Smooth muscle cell (in vitro differentiated cells): ENCODE data around the gene WDR87. TPM values are rescaled to one million over a fixed set of nuclear protein-coding genes. Genes with fewer than 3 reads are reported as not detected.
"Not testable (repeated sequence)": the region's sequence is repeated elsewhere in the genome, so short reads cannot be mapped to it uniquely, and the experiment has no call there.

Source experiments
- DNase-seq: peaks from one replicate; lab custom pipeline; 2025; ENCODE audit not compliant: unreplicated experiment; lab: John Stamatoyannopoulos, UW
- H2AFZ ChIP-seq: fragments of 200-600 bp; sonication (generic); 2 replicates; pipeline ENCODE4 v1.6.0; 2016; ENCODE audit warnings: antibody characterized with exemption, low read depth, mild to moderate bottlenecking
- H3F3A ChIP-seq: fragments of 200-600 bp; sonication (generic); 2 replicates; pipeline ENCODE4 v1.6.0; 2017; ENCODE audit warnings: antibody characterized with exemption, low read depth
- H3K27ac ChIP-seq: fragments of 200-600 bp; sonication (generic); 2 replicates; pipeline ENCODE4 v1.5.1; 2016; ENCODE audit warnings: low read depth, mild to moderate bottlenecking
- H3K27me3 ChIP-seq: fragments of 200-600 bp; sonication (generic); 2 replicates; pipeline ENCODE4 v1.6.1; 2016; ENCODE audit warnings: low read depth, mild to moderate bottlenecking
- H3K36me3 ChIP-seq: fragments of 200-600 bp; sonication (generic); 2 replicates; pipeline ENCODE4 v1.5.1; 2016; ENCODE audit warnings: low read depth
- H3K4me1 ChIP-seq: fragments of 200-600 bp; sonication (generic); 2 replicates; pipeline ENCODE4 v1.5.1; 2016; ENCODE audit warnings: low read depth
- H3K4me2 ChIP-seq: fragments of 200-600 bp; sonication (generic); 2 replicates; pipeline ENCODE4 v1.6.0; 2016; ENCODE audit warnings: mild to moderate bottlenecking
- H3K4me3 ChIP-seq: fragments of 200-600 bp; sonication (generic); 2 replicates; pipeline ENCODE4 v1.5.1; 2016; ENCODE audit warnings: mild to moderate bottlenecking
- H3K79me2 ChIP-seq: fragments of 200-600 bp; sonication (generic); 2 replicates; pipeline ENCODE4 v1.6.0; 2016; ENCODE audit warnings: low read depth, mild to moderate bottlenecking
- H3K9ac ChIP-seq: fragments of 200-600 bp; sonication (generic); 2 replicates; pipeline ENCODE4 v1.6.0; 2016; ENCODE audit warnings: low read depth
- H3K9me3 ChIP-seq: fragments of 200-600 bp; sonication (generic); replicated peaks from 2 replicates; pipeline ENCODE4 v1.5.1; 2016; ENCODE audit warnings: low read depth
- H4K20me1 ChIP-seq: fragments of 200-600 bp; sonication (generic); 2 replicates; pipeline ENCODE4 v1.6.0; 2016; ENCODE audit warnings: low read depth
- CTCF ChIP-seq: fragments of 200-600 bp; sonication (generic); IDR thresholded peaks from 2 replicates; pipeline ENCODE4 v1.5.1; 2017; ENCODE audit warnings: borderline replicate concordance, mild to moderate bottlenecking, antibody characterized with exemption; ENCODE audit not compliant: insufficient read depth, poor library complexity, severe bottlenecking
- WGBS: methylation state at CpG from one replicate; pipeline ENCODE4 v1.1.7; 2016; ENCODE audit warnings: low lambda C conversion rate; 5-methylcytosine and 5-hydroxymethylcytosine counted together
- polyA plus RNA-seq: library from polyadenylated mRNA; unstranded; fragments of >200 nt; fragmentation: Nextera tagmentation; extraction: Ambion mirVana; gene quantifications from 2 replicates; pipeline ENCODE4 v1.2.1, GENCODE V29; 2016
- total RNA-seq: library from RNA; depleted of rRNA; stranded (reverse); fragments of >200 nt; gene quantifications from 2 replicates; pipeline ENCODE4 v1.2.3, GENCODE V29; 2014

The WDR87 gene
- total and polyA plus RNA-seq, 2 experiments from 2014 or later, result not detected

GRCh38 chr19:37926255-37926654, 19.9 kb upstream of the WDR87 start:
- Histone ChIP-seq H3K9me3 (no peaks in the 10 kb centered on the region), H3K4me1 (peaks cover 11% of the 10 kb centered on the region), H3K36me3 (no peaks in the 10 kb centered on the region), H3K4me3 (no peak overlapping the region), H3K79me2 (no peaks in the 10 kb centered on the region), H3K27me3 (no peaks in the 10 kb centered on the region), H3K9ac (no peak overlapping the region), H3K27ac (no peak overlapping the region), H2AFZ (no peak overlapping the region), H3F3A (no peaks in the 10 kb centered on the region), H4K20me1 (peaks cover 2% of the 10 kb centered on the region), H3K4me2 (no peak overlapping the region)
- TF ChIP-seq CTCF, result no peak
- WGBS, result 95% methylated on average over 10 of the region's 10 CpGs
- DNase-seq, result no peak

GRCh38 chr19:37925212-37925611, 18.8 kb upstream of the WDR87 start:
- Histone ChIP-seq H4K20me1 (no peaks in the 10 kb centered on the region), H3K9me3 (no peaks in the 10 kb centered on the region), H3K79me2 (no peaks in the 10 kb centered on the region), H3K27me3 (no peaks in the 10 kb centered on the region), H3K4me3 (no peak overlapping the region), H3F3A (no peaks in the 10 kb centered on the region), H3K4me2 (no peak overlapping the region), H3K9ac (no peak overlapping the region), H2AFZ (no peak overlapping the region), H3K36me3 (no peaks in the 10 kb centered on the region), H3K27ac (no peak overlapping the region), H3K4me1 (peaks cover 11% of the 10 kb centered on the region)
- 92% methylated on average over 3 of the region's 3 CpGs for WGBS
- DNase-seq, result no peak
- no peak for TF ChIP-seq CTCF

- not testable (repeated sequence) for H3F3A ChIP-seq, H3K27me3 ChIP-seq, H2AFZ ChIP-seq, H3K27ac ChIP-seq, H3K36me3 ChIP-seq, H4K20me1 ChIP-seq, H3K9ac ChIP-seq, H3K79me2 ChIP-seq, DNase-seq, H3K4me3 ChIP-seq, H3K9me3 ChIP-seq, H3K4me2 ChIP-seq
- 95% methylated on average over 8 of the region's 8 CpGs for WGBS
- H3K4me1 ChIP-seq, result peaks cover 11% of the 10 kb centered on the region
Observed at GRCh38 chr19:37924573-37924972, 18.2 kb upstream of the WDR87 start.

- Histone ChIP-seq H3K27ac (no peak overlapping the region), H4K20me1 (peaks cover 8% of the 10 kb centered on the region), H3K79me2 (no peaks in the 10 kb centered on the region), H2AFZ (no peak overlapping the region), H3K36me3 (no peaks in the 10 kb centered on the region), H3K4me2 (no peak overlapping the region), H3K9ac (no peak overlapping the region), H3K9me3 (no peaks in the 10 kb centered on the region), H3K4me1 (no peaks in the 10 kb centered on the region), H3F3A (no peaks in the 10 kb centered on the region), H3K4me3 (no peak overlapping the region), H3K27me3 (no peaks in the 10 kb centered on the region)
- DNase-seq, result no peak
- no peak for TF ChIP-seq CTCF
- WGBS, result 93% methylated on average over 23 of the region's 23 CpGs
Observed at GRCh38 chr19:37920591-37921450, 14.4 kb upstream of the WDR87 start.
